GM18502 (cell line): ENCODE results near the gene UTP4.

Source experiments
- ATAC-seq: cut with Tn5 transposase; IDR thresholded peaks from one replicate; pipeline ENCODE4 v1.9.1; 2021; ENCODE audit warnings: mild to moderate bottlenecking; ENCODE audit not compliant: unreplicated experiment, poor library complexity

The UTP4 gene

DNA sequence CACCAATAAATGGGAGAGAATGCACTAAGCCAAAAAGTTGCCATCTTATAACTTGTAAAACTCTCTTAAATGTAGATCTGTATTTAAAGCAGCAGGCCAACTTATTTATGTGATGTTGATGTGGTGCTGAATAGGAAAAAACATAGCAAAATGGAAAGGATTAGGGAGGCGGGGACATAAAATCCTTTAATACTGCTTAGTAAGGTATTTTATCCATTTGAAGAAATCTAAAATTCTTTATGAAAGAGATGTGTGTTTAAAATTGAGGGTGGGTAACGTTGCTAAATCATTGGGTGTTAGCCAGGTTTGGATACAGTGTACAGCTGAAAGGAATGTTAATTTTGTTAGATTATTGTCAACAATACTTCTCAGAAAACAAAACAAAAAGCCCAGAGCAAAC, 68.8 kb downstream of the UTP4 start:
- no peak for ATAC-seq

DNA sequence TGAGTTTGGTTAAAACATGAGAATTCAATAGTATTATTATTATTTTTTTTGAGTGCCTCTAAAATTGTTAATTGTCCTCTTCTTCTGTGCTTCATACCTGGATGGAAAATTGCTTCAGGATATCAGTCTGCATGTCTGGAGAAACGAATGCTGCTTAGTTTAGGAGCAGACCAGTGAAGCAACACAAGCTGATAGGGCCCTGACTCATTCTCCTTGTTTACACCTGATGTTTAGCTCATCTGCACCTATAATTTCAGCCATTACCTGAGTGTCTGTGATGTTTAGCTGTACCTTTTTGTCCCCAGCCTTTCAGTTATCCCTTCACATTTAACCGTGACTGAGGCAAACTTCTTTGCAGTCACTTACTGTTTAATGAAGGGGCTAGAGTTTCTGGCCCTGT, 69.3 kb downstream of the UTP4 start:
- ATAC-seq = no peak

DNA sequence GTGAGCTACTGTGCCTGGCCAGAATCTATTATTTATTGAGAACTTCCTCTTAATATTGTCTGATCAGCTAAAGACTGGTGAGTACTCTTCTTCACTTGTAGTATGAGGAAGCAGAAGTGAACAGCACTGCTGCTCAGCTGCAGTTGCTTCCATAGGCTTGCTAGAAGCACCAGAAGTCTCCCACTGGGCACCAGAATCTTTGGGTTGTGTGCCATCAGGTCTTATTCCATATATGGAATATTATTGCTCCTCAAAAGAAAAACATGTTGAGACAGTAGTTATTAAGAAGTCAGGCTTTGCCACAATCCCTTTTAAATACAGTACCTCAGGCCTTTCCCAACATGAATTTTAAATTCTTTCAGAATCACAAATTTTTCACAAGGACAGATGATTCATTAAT, 71.7 kb downstream of the UTP4 start:
- ATAC-seq = no peak

DNA sequence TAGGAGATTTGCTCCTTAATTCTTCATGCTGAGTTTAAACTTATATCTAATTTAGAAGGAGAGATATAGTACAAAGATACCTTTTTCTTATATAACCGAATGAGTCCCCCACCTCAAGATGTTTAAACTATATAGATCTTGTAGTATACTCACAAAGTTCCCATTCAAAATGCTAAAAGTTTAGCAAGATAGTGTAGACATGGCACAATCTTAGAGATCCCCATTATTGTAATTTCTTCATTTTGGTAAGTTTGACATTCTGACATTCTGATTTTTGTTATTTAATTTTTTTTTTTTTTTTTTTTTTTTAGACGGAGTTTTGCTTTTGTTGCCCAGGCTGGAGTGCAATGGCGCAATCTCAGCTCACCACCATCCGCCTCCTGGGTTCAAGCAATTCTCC, 77.3 kb downstream of the UTP4 start:
- no peak for ATAC-seq

DNA sequence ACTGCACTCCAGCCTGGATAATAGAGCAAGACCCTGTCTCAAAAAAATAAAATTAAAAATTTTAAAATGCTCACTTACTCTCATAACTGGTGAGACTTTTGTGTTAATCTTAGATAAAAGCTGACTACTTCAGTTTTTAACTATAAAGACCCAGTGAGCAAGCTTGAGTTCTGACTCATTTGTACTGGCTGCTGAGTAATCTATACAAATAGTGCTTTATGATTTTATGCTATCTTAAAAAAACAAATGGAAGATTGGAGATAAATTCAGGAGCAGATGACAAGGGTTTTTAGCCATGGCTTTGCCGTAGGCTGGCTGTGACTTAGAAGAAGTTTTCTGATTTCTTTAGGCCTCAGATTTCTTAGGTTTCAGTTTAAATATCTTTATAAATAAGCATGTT, 85.0 kb downstream of the UTP4 start:
- ATAC-seq = no peak
